Measurements from ENCODE around the gene AGAP5.
"Not testable (repeated sequence)": the region's sequence is repeated elsewhere in the genome, so short reads cannot be mapped to it uniquely, and the experiment has no call there.

Gene AGAP5

DNA sequence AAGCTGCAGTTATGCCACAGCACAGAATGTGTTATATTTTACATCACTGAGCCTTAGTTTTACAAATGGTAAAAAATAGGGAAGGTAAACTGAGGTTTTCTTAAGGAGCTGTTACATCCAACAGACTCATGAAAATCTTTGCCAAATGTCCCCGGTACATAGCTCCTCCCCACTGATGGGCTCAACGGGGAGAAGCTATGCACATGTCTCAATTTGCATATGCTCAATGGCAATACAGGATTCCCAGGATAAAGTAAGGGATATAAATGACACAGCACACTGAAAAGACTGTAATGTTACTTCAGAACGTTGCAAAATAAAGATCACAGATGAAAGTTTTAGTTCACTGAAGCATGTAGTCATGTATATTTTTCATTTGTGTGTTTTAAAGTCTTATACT lies 16.6 kb upstream of the AGAP5 start:
- Histone ChIP-seq H3K36me3 (ENCODE audit: insufficient read depth, low read length) (peaks cover 39% of the 10 kb centered on the region), H3K4me1 (ENCODE audit: insufficient read depth, low read length, severe bottlenecking) (peaks cover 11% of the 10 kb centered on the region)
- H3K27me3 ChIP-seq (ENCODE audit: insufficient read depth, low read length); H3K9me3 ChIP-seq (ENCODE audit: low read length); H3K4me3 ChIP-seq (ENCODE audit: low read depth, low read length, poor library complexity, severe bottlenecking); H3K79me2 ChIP-seq (ENCODE audit: insufficient read depth, low read length); H3K27ac ChIP-seq (ENCODE audit: low read depth, low read length, poor library complexity, severe bottlenecking); H3F3A ChIP-seq (ENCODE audit: insufficient read depth, low read length); H3K9me2 ChIP-seq (ENCODE audit: low read depth, low read length); H4K20me1 ChIP-seq (ENCODE audit: insufficient read depth, low read length); H3K9ac ChIP-seq (ENCODE audit: low read length); H3K4me2 ChIP-seq (ENCODE audit: low read length); H2AFZ ChIP-seq (ENCODE audit: low read length): not testable (repeated sequence)

GRCh38 chr10:73713912-73714311 lies 16.0 kb upstream of the AGAP5 start:
- H3K36me3 ChIP-seq (ENCODE audit: insufficient read depth, low read length): peaks cover 34% of the 10 kb centered on the region
- not testable (repeated sequence) for H4K20me1 ChIP-seq (ENCODE audit: insufficient read depth, low read length); H3K9ac ChIP-seq (ENCODE audit: low read length); H3K9me3 ChIP-seq (ENCODE audit: low read length); H2AFZ ChIP-seq (ENCODE audit: low read length); H3K9me2 ChIP-seq (ENCODE audit: low read depth, low read length); H3F3A ChIP-seq (ENCODE audit: insufficient read depth, low read length); H3K4me2 ChIP-seq (ENCODE audit: low read length); H3K27ac ChIP-seq (ENCODE audit: low read depth, low read length, poor library complexity, severe bottlenecking); H3K27me3 ChIP-seq (ENCODE audit: insufficient read depth, low read length); H3K4me3 ChIP-seq (ENCODE audit: low read depth, low read length, poor library complexity, severe bottlenecking); H3K79me2 ChIP-seq (ENCODE audit: insufficient read depth, low read length)
- H3K4me1 ChIP-seq (ENCODE audit: insufficient read depth, low read length, severe bottlenecking): peaks cover 11% of the 10 kb centered on the region

DNA sequence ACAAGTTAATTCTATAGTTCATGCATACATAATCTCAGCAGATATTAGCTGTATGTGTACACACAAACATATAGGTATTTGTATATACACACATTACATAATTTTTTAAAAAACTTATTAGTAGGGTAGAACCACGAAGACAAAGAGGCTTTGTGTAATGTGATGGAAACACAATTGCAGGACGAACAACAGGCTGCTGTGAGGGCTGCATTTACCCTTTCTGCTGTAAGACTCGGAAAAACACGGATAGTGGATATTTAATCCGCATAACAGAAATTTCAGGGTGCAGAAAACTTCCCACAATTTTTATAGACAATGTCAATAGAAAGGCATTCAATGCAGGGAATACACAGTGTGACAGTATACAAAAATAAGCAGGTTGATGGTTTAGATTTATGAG lies 13.8 kb upstream of the AGAP5 start:
- H3K9me2 ChIP-seq (ENCODE audit: low read depth, low read length); H3K4me1 ChIP-seq (ENCODE audit: insufficient read depth, low read length, severe bottlenecking); H3K4me2 ChIP-seq (ENCODE audit: low read length): not testable (repeated sequence)

DNA sequence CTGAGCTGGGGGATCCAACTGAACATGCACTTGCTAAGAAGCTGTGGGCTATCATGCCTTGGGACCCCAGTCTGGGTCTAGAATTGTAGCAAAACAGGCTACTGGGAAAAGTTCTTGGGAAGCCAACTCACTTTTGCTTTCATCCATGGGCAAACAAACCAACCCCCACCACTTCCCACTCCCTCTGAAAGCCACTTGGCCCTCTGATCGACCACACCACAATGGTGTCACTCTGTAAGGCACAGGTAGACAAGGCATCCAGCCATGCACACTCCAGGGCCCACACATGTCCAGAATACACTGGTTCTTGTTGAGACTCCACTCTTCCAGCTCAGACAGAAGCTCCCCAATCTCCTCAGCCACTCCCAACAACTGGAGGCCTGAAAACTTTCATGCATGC lies 10.2 kb upstream of the AGAP5 start:
- H4K20me1 ChIP-seq (ENCODE audit: insufficient read depth, low read length); H3K9me3 ChIP-seq (ENCODE audit: low read length); H3K27me3 ChIP-seq (ENCODE audit: insufficient read depth, low read length); H3K4me3 ChIP-seq (ENCODE audit: low read depth, low read length, poor library complexity, severe bottlenecking); H3K79me2 ChIP-seq (ENCODE audit: insufficient read depth, low read length); H3K4me1 ChIP-seq (ENCODE audit: insufficient read depth, low read length, severe bottlenecking); H3K9ac ChIP-seq (ENCODE audit: low read length); H3K9me2 ChIP-seq (ENCODE audit: low read depth, low read length); H3K36me3 ChIP-seq (ENCODE audit: insufficient read depth, low read length); H3K27ac ChIP-seq (ENCODE audit: low read depth, low read length, poor library complexity, severe bottlenecking); H3F3A ChIP-seq (ENCODE audit: insufficient read depth, low read length); H2AFZ ChIP-seq (ENCODE audit: low read length); H3K4me2 ChIP-seq (ENCODE audit: low read length): not testable (repeated sequence)

More for the DNA sequence above, 13.8 kb upstream of the AGAP5 start:
- H3K36me3 ChIP-seq (ENCODE audit: insufficient read depth, low read length): peaks cover 12% of the 10 kb centered on the region; the same call in 1 of the 2 replicates
- not testable (repeated sequence) for H3K4me3 ChIP-seq (ENCODE audit: low read depth, low read length, poor library complexity, severe bottlenecking); H3K9me3 ChIP-seq (ENCODE audit: low read length); H3K27ac ChIP-seq (ENCODE audit: low read depth, low read length, poor library complexity, severe bottlenecking); H4K20me1 ChIP-seq (ENCODE audit: insufficient read depth, low read length); H3F3A ChIP-seq (ENCODE audit: insufficient read depth, low read length); H2AFZ ChIP-seq (ENCODE audit: low read length); H3K9ac ChIP-seq (ENCODE audit: low read length); H3K27me3 ChIP-seq (ENCODE audit: insufficient read depth, low read length); H3K79me2 ChIP-seq (ENCODE audit: insufficient read depth, low read length)

DNA sequence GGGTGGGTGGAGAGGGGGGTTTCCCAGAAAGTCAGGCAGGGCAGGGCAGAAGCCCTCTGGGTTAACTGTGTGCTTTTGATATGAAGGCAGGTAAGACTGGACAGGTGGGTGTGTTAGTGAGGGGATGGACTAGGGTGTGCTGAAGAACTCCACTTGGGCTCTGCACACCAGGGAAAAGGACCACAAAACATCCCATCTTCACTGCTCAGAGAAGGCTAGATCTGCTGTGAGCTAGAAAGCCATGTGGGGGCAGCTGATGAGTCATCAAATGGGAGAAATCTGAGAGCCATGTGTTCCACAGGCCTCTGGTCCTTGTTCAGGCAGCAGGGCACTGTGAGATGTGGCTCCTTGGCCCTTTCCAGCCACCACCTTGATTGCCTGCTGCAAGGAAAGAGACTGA lies 9.7 kb upstream of the AGAP5 start:
- H3K4me3 ChIP-seq (ENCODE audit: low read depth, low read length, poor library complexity, severe bottlenecking); H2AFZ ChIP-seq (ENCODE audit: low read length); H4K20me1 ChIP-seq (ENCODE audit: insufficient read depth, low read length); H3K9me2 ChIP-seq (ENCODE audit: low read depth, low read length); H3K4me1 ChIP-seq (ENCODE audit: insufficient read depth, low read length, severe bottlenecking); H3K79me2 ChIP-seq (ENCODE audit: insufficient read depth, low read length); H3K27me3 ChIP-seq (ENCODE audit: insufficient read depth, low read length); H3K9me3 ChIP-seq (ENCODE audit: low read length); H3K36me3 ChIP-seq (ENCODE audit: insufficient read depth, low read length); H3K27ac ChIP-seq (ENCODE audit: low read depth, low read length, poor library complexity, severe bottlenecking); H3K4me2 ChIP-seq (ENCODE audit: low read length); H3K9ac ChIP-seq (ENCODE audit: low read length); H3F3A ChIP-seq (ENCODE audit: insufficient read depth, low read length): not testable (repeated sequence)

- H3K27ac ChIP-seq (ENCODE audit: low read depth, low read length, poor library complexity, severe bottlenecking); H3K36me3 ChIP-seq (ENCODE audit: insufficient read depth, low read length); H3K4me2 ChIP-seq (ENCODE audit: low read length); H3K27me3 ChIP-seq (ENCODE audit: insufficient read depth, low read length); H2AFZ ChIP-seq (ENCODE audit: low read length); H4K20me1 ChIP-seq (ENCODE audit: insufficient read depth, low read length); H3K4me3 ChIP-seq (ENCODE audit: low read depth, low read length, poor library complexity, severe bottlenecking); H3K4me1 ChIP-seq (ENCODE audit: insufficient read depth, low read length, severe bottlenecking); H3K9ac ChIP-seq (ENCODE audit: low read length); H3K79me2 ChIP-seq (ENCODE audit: insufficient read depth, low read length); H3K9me2 ChIP-seq (ENCODE audit: low read depth, low read length); H3K9me3 ChIP-seq (ENCODE audit: low read length); H3F3A ChIP-seq (ENCODE audit: insufficient read depth, low read length): not testable (repeated sequence)
Observed at GRCh38 chr10:73706488-73706887, 8.6 kb upstream of the AGAP5 start.

GRCh38 chr10:73705506-73706072 lies 7.7 kb upstream of the AGAP5 start:
- not testable (repeated sequence) for H3K9me3 ChIP-seq (ENCODE audit: low read length)

GRCh38 chr10:73703924-73704323 lies 6.0 kb upstream of the AGAP5 start:
- not testable (repeated sequence) for H3K4me2 ChIP-seq (ENCODE audit: low read length); H3K4me1 ChIP-seq (ENCODE audit: insufficient read depth, low read length, severe bottlenecking); H3K9me2 ChIP-seq (ENCODE audit: low read depth, low read length); H3F3A ChIP-seq (ENCODE audit: insufficient read depth, low read length); H3K9ac ChIP-seq (ENCODE audit: low read length); H3K79me2 ChIP-seq (ENCODE audit: insufficient read depth, low read length); H3K9me3 ChIP-seq (ENCODE audit: low read length); H3K27ac ChIP-seq (ENCODE audit: low read depth, low read length, poor library complexity, severe bottlenecking); H4K20me1 ChIP-seq (ENCODE audit: insufficient read depth, low read length); H3K27me3 ChIP-seq (ENCODE audit: insufficient read depth, low read length); H3K36me3 ChIP-seq (ENCODE audit: insufficient read depth, low read length); H3K4me3 ChIP-seq (ENCODE audit: low read depth, low read length, poor library complexity, severe bottlenecking); H2AFZ ChIP-seq (ENCODE audit: low read length)

More at GRCh38 chr10:73705506-73706072, 7.7 kb upstream of the AGAP5 start:
- not testable (repeated sequence) for H2AFZ ChIP-seq (ENCODE audit: low read length); H3K36me3 ChIP-seq (ENCODE audit: insufficient read depth, low read length); H3K27me3 ChIP-seq (ENCODE audit: insufficient read depth, low read length); H4K20me1 ChIP-seq (ENCODE audit: insufficient read depth, low read length); H3K4me3 ChIP-seq (ENCODE audit: low read depth, low read length, poor library complexity, severe bottlenecking); H3K4me1 ChIP-seq (ENCODE audit: insufficient read depth, low read length, severe bottlenecking); H3K9ac ChIP-seq (ENCODE audit: low read length); H3F3A ChIP-seq (ENCODE audit: insufficient read depth, low read length); H3K9me2 ChIP-seq (ENCODE audit: low read depth, low read length); H3K4me2 ChIP-seq (ENCODE audit: low read length); H3K79me2 ChIP-seq (ENCODE audit: insufficient read depth, low read length); H3K27ac ChIP-seq (ENCODE audit: low read depth, low read length, poor library complexity, severe bottlenecking)
